Right renal pelvis (tissue), 4 donors: ENCODE results near the gene GCN1. TPM values are rescaled to one million over a fixed set of nuclear protein-coding genes. Genes with fewer than 3 reads are reported as not detected.

Source experiments
- DNase-seq, 4 donors: peaks; one replicate each; pipeline ENCODE4 v3.0.0-alpha.2; 2013; ENCODE audit warnings: low read depth in 4 of 4, low spot score in 3 of 4, missing footprints in 1 of 4
- polyA plus RNA-seq, 4 donors: library from polyadenylated mRNA; unstranded; fragments of 120-200 nt; gene quantifications; one replicate each; pipeline ENCODE4 v1.2.1, GENCODE V29; 2013; ENCODE audit not compliant: insufficient read length in 4 of 4

The GCN1 gene
- polyA plus RNA-seq, 4 donors, result 44.9 to 55.4 (median 51.4) TPM

DNA sequence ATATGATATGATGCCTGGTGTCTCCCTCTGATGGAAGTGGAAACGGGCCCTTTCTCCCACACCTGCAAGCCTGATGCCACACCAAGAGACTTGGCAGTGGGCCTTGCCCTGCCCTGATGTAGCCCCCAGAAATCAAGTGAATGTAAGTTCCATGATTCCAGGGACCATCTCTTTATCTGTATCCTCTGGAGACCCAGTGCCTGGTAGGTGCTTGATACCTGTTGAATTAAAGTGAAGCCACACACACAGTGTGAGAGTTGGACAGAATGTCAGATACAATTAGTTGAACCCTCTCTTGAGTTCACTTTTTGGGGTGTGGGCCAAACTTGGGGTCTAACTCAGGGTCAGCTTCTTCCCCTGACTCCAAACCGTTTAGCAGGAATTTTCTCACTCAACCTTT lies 73.2 kb downstream of the GCN1 start:
- DNase-seq, result no peak

GRCh38 chr12:120119271-120119973 lies 75.1 kb downstream of the GCN1 start:
- DNase-seq, result no peak

DNA sequence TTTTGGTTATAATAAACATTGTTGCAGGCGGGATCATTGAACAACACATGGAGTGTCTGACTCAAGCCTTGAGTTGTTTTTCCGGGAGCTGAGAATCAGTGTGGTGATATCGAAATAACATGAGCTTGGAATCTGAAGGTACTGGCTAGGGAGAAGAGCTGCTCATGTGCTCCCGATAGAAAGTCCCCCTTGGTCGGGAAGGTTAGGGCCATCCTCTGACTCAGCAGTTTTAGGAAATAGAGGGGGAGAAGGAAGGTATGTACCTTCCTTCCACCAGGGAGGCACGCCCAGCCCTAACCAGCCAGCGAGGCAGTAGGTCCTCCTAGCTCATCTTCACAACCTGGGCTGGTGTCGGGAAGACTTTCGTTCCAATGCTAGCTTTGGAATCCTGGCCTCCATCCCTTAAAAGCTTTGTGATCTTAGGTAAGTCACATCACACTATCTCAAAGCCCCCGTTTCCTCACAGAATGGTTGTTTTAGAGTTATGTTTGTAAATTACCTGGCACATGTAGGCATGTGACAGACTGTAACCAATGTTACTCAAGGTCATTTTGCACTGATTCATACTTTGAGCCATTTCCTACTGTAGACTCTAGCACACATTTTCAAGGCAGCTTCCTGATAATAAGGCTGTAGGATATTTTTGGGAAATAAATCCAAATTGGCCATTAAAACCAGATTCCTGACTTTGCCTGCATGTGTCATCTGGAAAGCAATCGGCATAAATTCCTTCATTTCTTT lies 76.0 kb downstream of the GCN1 start:
- no peak for DNase-seq

DNA sequence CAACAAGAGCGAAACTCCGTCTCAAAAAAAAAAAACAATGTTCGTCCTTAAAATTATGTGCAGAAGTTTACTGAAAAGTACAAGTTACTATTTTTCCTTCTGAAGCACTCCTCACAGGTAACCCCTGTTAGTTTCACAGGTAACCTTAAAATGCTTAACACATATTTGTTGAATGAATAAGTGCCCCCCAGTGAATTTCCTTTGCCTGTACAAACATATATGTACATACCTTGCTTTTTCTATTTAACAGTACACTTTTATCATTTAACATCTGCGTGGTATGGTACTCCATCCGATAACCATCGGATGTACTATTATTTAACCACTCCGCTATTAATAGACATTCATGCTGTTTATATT lies 76.6 kb downstream of the GCN1 start:
- DNase-seq, result no peak

DNA sequence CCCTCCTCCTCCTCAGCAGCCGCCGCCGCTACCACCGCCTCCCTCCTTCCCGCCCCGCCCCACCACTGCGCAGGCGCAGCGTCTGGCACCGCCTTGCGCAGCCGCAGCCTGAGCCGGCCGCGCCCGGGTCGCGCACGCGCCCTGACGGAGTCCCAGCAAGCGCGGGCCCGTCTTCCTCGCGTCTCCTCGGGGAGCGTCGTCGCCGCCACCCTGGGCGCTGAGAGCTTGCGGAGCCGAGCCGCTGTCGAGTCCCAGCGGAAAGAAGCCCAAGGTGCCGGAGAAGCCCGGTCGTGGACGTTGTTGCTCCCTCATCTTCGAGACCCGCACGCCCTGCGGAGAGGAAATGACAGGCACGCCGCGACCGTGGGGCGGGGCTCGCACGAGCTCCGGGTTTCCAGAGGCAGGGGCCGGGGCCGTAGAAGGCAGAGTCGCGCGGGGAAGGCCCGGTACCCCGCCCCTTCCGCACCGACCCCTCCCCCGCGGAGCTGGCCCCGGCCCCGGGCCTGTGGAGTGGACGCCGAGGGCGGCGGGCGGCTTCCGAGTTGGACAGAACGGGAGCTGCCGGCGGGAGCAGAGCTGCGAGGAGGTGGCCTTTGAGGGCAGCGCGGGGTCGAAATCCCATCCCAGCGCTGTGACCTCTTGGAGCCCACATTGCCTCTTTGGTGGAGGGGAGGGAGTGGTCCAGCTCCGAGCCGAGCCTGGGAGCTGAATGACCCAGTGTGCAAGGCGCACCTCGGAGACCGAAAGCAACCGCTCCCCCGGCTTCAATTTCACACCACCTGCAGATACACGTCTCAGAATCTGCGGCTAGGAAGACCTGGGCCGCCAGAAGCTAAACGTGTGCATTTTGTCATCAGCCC lies 77.5 kb downstream of the GCN1 start:
- peak; percentile 82 to 91 (median 88) for DNase-seq

DNA sequence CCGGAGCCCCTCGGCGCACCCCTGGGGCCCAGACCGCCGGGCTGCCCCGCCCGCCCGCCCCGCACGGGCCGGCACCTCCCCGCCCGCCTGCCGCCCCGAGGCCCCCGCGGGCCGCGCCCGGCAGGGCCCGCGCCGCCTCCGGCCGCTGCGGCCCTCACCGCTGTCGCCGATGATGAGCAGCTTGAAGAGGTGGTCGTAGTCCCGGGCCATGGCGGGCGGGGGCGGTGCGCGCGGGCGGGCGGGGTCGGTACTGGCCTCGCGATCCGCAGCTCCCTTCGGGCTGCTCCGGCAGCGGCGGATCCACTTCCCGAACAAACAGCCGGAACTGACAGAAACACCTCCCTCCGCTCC lies 78.1 kb downstream of the GCN1 start, which contains the start of gene RAB35:
TSS of gene RAB35 (minus strand) at position 313 of the 351 bp plus-strand sequence. CDS start at position 210, 103 bp downstream.
- DNase-seq, result no peak

- no peak for DNase-seq
These were observed 78.6 kb downstream of the GCN1 start for GRCh38 chr12:120115692-120116440.

DNA sequence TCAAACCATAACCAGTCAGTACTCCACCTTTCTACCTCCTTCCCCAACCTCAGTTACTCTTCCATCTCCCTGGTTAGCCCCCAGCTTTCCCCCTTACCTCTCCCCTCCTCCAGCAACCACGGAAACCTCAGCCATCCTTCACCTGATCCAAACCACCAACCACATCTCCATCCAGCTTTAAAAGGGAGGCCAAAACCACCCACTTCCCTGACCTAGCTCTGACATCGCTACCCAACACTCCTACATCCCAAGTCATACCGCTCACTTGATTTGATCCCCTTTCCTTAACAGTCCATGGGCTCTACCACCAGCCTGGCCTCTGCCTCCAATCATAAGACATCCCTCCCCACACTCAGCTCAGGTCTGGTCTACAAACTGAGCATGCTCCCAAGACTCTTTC lies 79.4 kb downstream of the GCN1 start:
- DNase-seq, result no peak

GRCh38 chr12:120110550-120111501 lies 83.7 kb downstream of the GCN1 start:
- no peak for DNase-seq

DNA sequence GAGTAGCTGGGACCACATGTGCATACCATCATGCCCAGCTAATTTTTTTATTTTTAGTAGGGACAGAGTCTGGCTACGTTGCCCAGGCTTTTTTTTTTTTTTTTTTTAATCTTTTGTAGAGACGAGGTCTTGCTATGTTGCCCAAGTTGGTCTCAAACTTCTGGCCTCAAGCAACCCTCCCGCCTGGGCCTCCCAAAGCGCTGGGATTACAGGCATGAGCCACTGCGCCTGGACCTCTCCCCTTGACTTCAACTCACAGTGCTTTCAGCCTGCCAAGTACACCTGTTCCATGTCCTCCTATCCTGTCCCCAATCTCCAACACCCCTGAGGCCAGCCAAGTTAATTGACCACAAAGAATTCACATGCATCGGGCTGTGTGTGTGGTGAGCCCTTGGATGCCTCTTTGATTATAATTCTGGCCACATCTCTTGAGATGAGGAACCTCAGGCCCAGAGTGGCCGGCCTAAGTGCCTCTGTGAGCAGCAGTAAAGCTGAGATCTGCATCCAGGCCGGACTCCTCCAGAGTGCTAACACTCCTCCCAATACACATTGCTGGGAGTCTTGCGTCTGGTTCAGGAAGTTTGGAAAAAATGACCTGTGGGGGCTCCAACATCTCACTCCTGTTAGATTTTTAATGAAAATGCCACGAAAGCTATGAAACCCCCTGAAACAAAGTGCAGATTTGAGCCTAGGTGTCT lies 84.8 kb downstream of the GCN1 start:
- no peak for DNase-seq

DNA sequence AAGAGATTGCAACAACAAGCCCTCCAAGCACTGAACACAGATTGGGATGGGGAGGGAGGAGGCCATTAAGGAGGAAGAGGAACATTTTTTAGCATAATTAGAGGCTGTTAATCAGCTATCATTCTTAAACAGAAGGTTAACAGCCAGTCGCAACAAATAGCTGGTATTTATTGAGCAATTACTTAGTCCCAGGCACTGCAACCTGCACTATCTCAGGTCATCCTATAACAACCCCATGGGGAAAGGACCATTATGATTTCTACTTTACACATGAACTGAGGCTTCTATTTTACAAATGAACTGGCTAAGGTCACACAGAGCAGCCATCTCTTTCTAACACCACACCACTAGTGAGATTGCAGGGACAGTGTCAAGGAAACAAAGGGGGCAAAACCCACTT lies 88.4 kb downstream of the GCN1 start:
- DNase-seq, result no peak

DNA sequence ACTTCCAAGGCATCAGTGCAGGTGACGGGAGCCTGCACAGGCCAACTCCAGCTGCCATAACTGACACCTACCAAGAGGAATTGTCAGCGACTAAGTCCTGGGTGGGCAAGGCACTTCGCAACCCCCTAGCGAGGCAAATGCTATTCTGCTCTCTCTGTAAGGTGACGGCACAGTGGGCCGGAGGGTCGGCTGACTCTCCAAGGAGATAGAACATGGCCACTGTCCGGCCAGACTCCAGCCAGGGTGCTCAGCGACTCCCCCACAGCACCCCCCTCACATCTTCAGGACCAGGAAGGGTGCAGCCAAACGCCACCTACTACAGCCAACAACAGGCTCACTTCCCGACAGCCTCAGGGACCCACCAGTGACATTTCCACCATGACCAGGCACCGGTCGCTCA lies 91.1 kb downstream of the GCN1 start:
- DNase-seq, result no peak

- DNase-seq, result no peak
These were observed 91.5 kb downstream of the GCN1 start for GRCh38 chr12:120103044-120103338.

DNA sequence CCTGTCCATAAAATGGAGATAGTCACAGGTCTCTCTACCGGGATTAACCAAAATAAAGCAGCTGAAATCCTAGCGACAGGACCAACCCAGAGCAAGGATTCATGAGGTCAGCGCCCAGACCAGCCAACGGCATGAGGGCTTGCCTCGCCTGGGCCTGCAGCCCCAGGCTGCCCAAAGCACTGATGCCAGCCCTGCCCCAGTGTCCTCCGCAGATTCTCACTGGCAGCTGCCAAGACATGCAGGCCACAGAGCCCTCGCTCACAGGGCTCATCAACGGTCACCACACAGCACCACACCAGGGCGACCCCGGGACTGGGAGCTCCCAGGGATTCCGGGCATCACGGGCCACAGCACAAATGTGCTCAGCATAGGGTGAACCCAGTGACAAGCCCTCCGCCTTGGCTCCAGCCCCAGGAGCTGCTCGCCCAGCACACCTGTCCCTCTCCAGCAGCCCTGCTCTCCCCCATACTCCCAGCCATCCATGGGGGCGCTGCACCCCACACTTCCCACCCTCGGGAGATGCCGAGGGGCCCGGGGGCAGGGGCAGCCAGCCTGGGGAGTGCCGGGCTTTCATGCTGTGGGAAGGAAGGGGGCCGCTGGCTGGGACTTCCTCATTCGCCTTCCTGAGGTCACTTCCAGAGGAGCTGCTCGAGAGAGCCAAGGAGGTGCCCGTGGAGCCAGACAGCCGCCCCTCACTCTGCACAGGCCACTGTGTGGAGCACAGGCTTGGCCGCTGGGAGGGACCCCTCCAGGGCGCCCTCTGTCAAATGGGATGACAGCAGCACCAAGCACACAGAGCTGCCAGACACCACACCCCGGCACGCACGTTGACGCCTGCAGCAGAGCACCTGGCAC lies 92.1 kb downstream of the GCN1 start:
- DNase-seq, result no peak

GRCh38 chr12:120101617-120102016 lies 92.9 kb downstream of the GCN1 start:
- DNase-seq, result no peak

- DNase-seq, result no peak
These were observed 93.3 kb downstream of the GCN1 start for GRCh38 chr12:120101182-120101581.

- no peak for DNase-seq
These were observed 93.9 kb downstream of the GCN1 start for GRCh38 chr12:120100630-120101029.

DNA sequence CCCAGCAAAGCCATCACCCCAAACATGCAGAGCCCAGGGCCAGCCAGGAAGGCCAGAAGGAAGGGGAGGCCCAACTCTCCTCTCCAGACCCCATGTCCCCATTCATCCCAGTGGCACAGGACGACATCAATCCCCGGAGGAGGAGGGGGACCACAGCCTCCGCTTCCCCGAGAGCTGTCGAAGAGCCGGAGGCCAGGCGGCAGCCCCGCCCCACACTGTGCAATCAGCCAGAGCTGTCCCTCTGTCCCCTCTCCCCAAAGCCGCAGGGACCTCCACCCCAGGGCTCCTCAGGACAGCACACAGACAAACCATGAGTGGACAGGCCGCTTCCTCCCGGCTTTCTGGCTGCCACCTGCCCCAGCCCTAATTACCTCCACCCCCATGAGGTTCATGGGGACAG lies 94.8 kb downstream of the GCN1 start:
- no peak for DNase-seq
